Measurements from ENCODE around the gene ANXA6. TPM values are rescaled to one million over a fixed set of nuclear protein-coding genes. Genes with fewer than 3 reads are reported as not detected.
"Not testable (repeated sequence)": the region's sequence is repeated elsewhere in the genome, so short reads cannot be mapped to it uniquely, and the experiment has no call there.

Gene ANXA6
- total RNA-seq, 1 experiment from 2014 or later, result 98.7 TPM

GRCh38 chr5:151198861-151199260 is 41.3 kb upstream of the ANXA6 start:
- no peak overlapping the region for H2BK120ac ChIP-seq (ENCODE audit: low read depth, low read length, poor library complexity, severe bottlenecking)
- DNase-seq, result no peak
- no peak overlapping the region for H4K91ac ChIP-seq (ENCODE audit: insufficient read length, low read depth, low read length)
- no peak overlapping the region for H2AFZ ChIP-seq (ENCODE audit: low read length)
- no peak overlapping the region for H2AK5ac ChIP-seq (ENCODE audit: insufficient read length, low read length)
- H4K5ac ChIP-seq (ENCODE audit: insufficient read length, low read depth, low read length), result no peak overlapping the region
- H3K23me2 ChIP-seq (ENCODE audit: insufficient read length, low read depth, low read length, poor library complexity, severe bottlenecking), result no peaks in the 10 kb centered on the region
- H3K4me2 ChIP-seq (ENCODE audit: insufficient read depth, insufficient read length, low read length), result no peak overlapping the region
- no peak overlapping the region for H2BK5ac ChIP-seq (ENCODE audit: insufficient read length, low read length)
- H4K20me1 ChIP-seq (ENCODE audit: control insufficient read depth, insufficient read depth, insufficient read length), result no peaks in the 10 kb centered on the region
- no peak overlapping the region for H3K4me3 Mint-ChIP-seq
- H3T11ph ChIP-seq (ENCODE audit: low read length), result no peak overlapping the region
- H3K27ac Mint-ChIP-seq, result no peak overlapping the region
- H3K9me3 Mint-ChIP-seq, result no peaks in the 10 kb centered on the region
- no peak overlapping the region for H3K23ac ChIP-seq (ENCODE audit: insufficient read length, low read depth, low read length)
- H2BK12ac ChIP-seq (ENCODE audit: insufficient read length, low read depth, low read length), result no peak overlapping the region
- no peaks in the 10 kb centered on the region for H3K36me3 Mint-ChIP-seq (ENCODE audit: insufficient read depth in 1 of 3, low read depth in 3 of 3)
- no peak overlapping the region for H3K4ac ChIP-seq (ENCODE audit: low read depth, low read length)
- no peak overlapping the region for H2BK15ac ChIP-seq (ENCODE audit: low read depth, low read length)
- H3K27me3 Mint-ChIP-seq (ENCODE audit: low read depth), result no peaks in the 10 kb centered on the region
- no CpG with 5 or more reads among the region's 5 CpGs for WGBS (ENCODE audit: extremely low coverage, insufficient read length, low lambda C conversion rate)
- H3K9ac ChIP-seq (ENCODE audit: extremely low read depth, insufficient read length, low read length), result no peak overlapping the region
- no peak overlapping the region for H2BK20ac ChIP-seq (ENCODE audit: low read depth, low read length, poor library complexity, severe bottlenecking)
- TF ChIP-seq, protein P1, sequence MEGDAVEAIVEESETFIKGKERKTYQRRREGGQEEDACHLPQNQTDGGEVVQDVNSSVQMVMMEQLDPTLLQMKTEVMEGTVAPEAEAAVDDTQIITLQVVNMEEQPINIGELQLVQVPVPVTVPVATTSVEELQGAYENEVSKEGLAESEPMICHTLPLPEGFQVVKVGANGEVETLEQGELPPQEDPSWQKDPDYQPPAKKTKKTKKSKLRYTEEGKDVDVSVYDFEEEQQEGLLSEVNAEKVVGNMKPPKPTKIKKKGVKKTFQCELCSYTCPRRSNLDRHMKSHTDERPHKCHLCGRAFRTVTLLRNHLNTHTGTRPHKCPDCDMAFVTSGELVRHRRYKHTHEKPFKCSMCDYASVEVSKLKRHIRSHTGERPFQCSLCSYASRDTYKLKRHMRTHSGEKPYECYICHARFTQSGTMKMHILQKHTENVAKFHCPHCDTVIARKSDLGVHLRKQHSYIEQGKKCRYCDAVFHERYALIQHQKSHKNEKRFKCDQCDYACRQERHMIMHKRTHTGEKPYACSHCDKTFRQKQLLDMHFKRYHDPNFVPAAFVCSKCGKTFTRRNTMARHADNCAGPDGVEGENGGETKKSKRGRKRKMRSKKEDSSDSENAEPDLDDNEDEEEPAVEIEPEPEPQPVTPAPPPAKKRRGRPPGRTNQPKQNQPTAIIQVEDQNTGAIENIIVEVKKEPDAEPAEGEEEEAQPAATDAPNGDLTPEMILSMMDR (conservative IDR thresholded peaks at IDR 0.05), result no peak
- H3K79me1 ChIP-seq (ENCODE audit: insufficient read depth, low read depth, low read length, poor library complexity, severe bottlenecking), result no peaks in the 10 kb centered on the region
- H3K4me1 ChIP-seq (ENCODE audit: insufficient read depth, low read length), result no peaks in the 10 kb centered on the region
- H4K8ac ChIP-seq (replicated peaks; ENCODE audit: insufficient read length, low read depth, low read length), result no peak overlapping the region
- H3K27ac ChIP-seq (ENCODE audit: insufficient read length, low read depth, low read length), result no peak overlapping the region
- no peak overlapping the region for H3K18ac ChIP-seq (ENCODE audit: insufficient read length, low read depth, low read length)
- no peaks in the 10 kb centered on the region for H3K79me2 ChIP-seq (ENCODE audit: insufficient read depth, low read length)
- peaks cover 3 to 7% of the 10 kb centered on the region in 2 experiments; a peak in 2 of 4 replicates for H3K4me1 Mint-ChIP-seq
- no peak overlapping the region for H3K14ac ChIP-seq (ENCODE audit: insufficient read depth, low read length)
- H3K56ac ChIP-seq (ENCODE audit: insufficient read length, low read depth, low read length), result no peak overlapping the region
- no peaks in the 10 kb centered on the region for H3K9me3 ChIP-seq (ENCODE audit: control insufficient read depth, low read depth, low read length)
- H3K27me3 ChIP-seq (ENCODE audit: insufficient read depth, low read length), result no peaks in the 10 kb centered on the region

GRCh38 chr5:151197291-151197600 is 39.7 kb upstream of the ANXA6 start:
- H2BK20ac ChIP-seq (ENCODE audit: low read depth, low read length, poor library complexity, severe bottlenecking); H3K9me3 ChIP-seq (ENCODE audit: control insufficient read depth, low read depth, low read length); H3K23me2 ChIP-seq (ENCODE audit: insufficient read length, low read depth, low read length, poor library complexity, severe bottlenecking); H3K27me3 ChIP-seq (ENCODE audit: insufficient read depth, low read length); H4K5ac ChIP-seq (ENCODE audit: insufficient read length, low read depth, low read length); H3K56ac ChIP-seq (ENCODE audit: insufficient read length, low read depth, low read length); H3K4me1 ChIP-seq (ENCODE audit: insufficient read depth, low read length); H3K27ac Mint-ChIP-seq; H3T11ph ChIP-seq (ENCODE audit: low read length); H2BK15ac ChIP-seq (ENCODE audit: low read depth, low read length); H3K4me3 Mint-ChIP-seq; DNase-seq; H4K20me1 ChIP-seq (ENCODE audit: control insufficient read depth, insufficient read depth, insufficient read length); H2BK120ac ChIP-seq (ENCODE audit: low read depth, low read length, poor library complexity, severe bottlenecking); H3K23ac ChIP-seq (ENCODE audit: insufficient read length, low read depth, low read length); H3K79me1 ChIP-seq (ENCODE audit: insufficient read depth, low read depth, low read length, poor library complexity, severe bottlenecking); H3K27me3 Mint-ChIP-seq (ENCODE audit: low read depth); H3K79me2 ChIP-seq (ENCODE audit: insufficient read depth, low read length); H3K4me1 Mint-ChIP-seq; H4K8ac ChIP-seq (replicated peaks; ENCODE audit: insufficient read length, low read depth, low read length); H3K36me3 Mint-ChIP-seq (ENCODE audit: insufficient read depth in 1 of 3, low read depth in 3 of 3); H3K27ac ChIP-seq (ENCODE audit: insufficient read length, low read depth, low read length); H2AFZ ChIP-seq (ENCODE audit: low read length); H3K4ac ChIP-seq (ENCODE audit: low read depth, low read length); H3K9ac ChIP-seq (ENCODE audit: extremely low read depth, insufficient read length, low read length); H2BK5ac ChIP-seq (ENCODE audit: insufficient read length, low read length); H3K18ac ChIP-seq (ENCODE audit: insufficient read length, low read depth, low read length); H2AK5ac ChIP-seq (ENCODE audit: insufficient read length, low read length); H3K4me2 ChIP-seq (ENCODE audit: insufficient read depth, insufficient read length, low read length); H2BK12ac ChIP-seq (ENCODE audit: insufficient read length, low read depth, low read length); H3K9me3 Mint-ChIP-seq; H4K91ac ChIP-seq (ENCODE audit: insufficient read length, low read depth, low read length); H3K14ac ChIP-seq (ENCODE audit: insufficient read depth, low read length): not testable (repeated sequence)
- WGBS (ENCODE audit: extremely low coverage, insufficient read length, low lambda C conversion rate), result no CpG with 5 or more reads among the region's 9 CpGs
